C4-2B (cell line): ENCODE measurements around the gene KRTAP5-1.

Source experiments
- H3K27ac ChIP-seq: fragments of 450-650 bp; 2 replicates; pipeline ENCODE4 v1.5.1; 2017
- ZFX ChIP-seq: fragments of 450-650 bp; IDR thresholded peaks from 2 replicates; pipeline ENCODE4 v1.6.1; 2017
- TF ChIP-seq, protein P1 (sequence below): fragments of 450-650 bp; conservative IDR thresholded peaks from 2 replicates; pipeline ENCODE4 v1.5.1; 2017; ENCODE audit warnings: mild to moderate bottlenecking

Gene KRTAP5-1

DNA sequence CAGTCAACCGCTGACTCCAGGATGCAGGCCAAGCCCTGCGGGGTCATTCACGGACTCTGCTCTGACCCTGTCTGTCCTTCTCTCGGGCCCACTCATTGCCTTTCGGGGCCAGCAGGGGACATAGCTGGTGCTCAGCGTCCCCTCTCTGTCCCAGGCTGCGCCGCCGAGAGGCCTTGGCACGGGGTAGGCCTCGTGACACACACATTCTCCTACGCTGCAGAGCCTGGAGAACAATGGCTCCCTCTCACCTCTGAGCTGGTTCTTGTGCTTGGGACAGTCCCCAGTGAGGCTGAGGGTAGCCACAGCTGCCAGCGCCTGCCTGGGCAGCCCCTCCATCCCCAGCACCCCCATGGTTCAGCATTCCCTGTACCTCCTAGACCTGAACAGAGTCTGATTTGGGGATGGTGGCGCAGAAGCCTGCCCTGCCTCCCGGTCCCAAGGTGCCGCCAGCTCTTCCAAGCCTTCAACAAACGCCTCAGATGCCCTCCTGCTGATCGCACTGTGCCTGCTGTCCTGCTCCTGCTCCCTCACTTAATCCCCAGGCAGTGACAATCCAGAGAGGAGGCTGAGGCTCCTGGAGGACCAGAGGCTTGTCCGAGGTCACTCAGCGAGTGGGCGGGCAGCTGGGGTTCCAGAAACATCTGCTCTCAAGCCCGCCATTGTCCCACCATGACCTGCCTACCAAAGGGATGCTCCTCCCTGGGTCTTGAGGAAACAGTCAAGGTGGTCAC is 43.4 kb downstream of the KRTAP5-1 start:
- H3K27ac ChIP-seq: no peak overlapping the region
- no peak for TF ChIP-seq ZFX
- TF ChIP-seq, protein P1, sequence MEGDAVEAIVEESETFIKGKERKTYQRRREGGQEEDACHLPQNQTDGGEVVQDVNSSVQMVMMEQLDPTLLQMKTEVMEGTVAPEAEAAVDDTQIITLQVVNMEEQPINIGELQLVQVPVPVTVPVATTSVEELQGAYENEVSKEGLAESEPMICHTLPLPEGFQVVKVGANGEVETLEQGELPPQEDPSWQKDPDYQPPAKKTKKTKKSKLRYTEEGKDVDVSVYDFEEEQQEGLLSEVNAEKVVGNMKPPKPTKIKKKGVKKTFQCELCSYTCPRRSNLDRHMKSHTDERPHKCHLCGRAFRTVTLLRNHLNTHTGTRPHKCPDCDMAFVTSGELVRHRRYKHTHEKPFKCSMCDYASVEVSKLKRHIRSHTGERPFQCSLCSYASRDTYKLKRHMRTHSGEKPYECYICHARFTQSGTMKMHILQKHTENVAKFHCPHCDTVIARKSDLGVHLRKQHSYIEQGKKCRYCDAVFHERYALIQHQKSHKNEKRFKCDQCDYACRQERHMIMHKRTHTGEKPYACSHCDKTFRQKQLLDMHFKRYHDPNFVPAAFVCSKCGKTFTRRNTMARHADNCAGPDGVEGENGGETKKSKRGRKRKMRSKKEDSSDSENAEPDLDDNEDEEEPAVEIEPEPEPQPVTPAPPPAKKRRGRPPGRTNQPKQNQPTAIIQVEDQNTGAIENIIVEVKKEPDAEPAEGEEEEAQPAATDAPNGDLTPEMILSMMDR: no peak

DNA sequence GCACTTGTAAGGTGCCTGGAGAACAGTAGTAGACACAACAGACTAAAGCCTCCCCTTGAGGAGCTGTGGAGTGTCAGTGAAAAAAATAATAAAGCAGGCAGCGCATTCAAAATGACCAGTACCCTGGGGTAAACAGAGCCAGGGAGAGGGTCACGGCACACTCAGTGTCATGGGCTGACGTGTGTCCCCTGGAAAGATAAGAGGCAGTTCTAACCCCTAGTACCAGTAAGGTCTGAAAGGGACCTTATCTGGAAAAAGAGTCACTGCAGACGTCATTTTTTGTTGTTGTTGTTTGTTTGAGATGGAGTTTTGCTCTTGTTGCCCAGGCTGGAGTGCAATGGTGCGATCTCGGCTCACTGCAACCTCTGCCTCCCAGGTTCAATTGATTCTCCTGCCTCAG is 45.0 kb downstream of the KRTAP5-1 start:
- H3K27ac ChIP-seq: no peak overlapping the region
- TF ChIP-seq ZFX: no peak
- TF ChIP-seq, protein P1: no peak

DNA sequence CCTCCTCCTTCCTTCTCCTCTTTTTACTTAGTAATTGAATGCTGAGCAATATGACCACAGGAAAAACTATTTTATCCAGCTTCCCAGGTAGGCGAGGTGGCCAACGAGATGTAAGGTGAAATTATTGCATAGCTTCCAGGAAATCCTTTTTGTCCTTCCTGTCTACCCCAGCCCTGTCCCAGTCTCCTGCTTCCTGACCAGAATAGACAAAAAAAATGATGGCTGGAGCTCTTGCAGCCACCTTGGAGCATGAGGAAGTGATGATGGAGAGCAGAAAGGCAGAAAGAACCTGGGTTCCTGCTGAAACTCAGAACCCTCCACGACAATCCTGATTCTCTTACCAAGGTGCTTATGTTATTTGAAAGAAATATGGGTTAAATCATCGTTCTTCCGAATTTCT is 46.9 kb downstream of the KRTAP5-1 start:
- TF ChIP-seq ZFX: no peak
- no peak overlapping the region for H3K27ac ChIP-seq

DNA sequence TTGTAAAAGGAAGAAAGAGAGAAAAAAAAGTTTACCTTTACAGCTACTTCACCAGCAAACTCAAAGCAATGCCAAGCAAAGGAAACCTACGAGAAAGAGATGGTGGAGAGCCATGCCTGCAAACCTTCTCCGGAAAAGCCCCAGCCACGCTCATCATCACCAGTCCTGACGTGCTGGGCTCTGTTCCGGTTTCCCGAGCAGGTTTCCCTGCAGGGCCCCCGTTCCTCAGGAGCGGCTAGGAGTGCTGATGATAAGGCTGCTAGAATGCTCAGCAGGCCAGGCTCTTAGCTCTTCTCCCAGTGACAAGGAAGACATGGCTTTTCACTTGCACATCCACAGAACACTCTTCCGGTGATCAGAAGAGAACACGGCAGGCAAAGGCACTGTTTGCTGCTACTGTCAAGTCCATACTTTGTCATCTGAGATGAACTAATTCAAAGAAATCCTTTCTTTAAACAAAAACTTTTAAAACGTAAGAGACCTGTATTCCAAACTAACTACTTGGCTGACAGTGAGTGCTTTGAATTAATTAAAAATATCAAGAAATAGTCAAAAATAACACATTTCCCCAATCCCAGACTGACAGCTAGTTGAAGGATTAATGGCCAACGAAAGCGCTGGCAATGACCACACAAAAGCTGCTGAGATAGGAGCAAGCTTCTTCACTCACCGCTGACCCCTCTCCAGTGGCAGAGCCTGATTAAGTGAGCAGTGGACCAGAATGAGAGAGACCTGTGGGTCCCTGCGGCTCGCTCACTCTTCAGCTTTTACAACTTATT is 48.8 kb downstream of the KRTAP5-1 start:
- TF ChIP-seq, protein P1: no peak
- no peak for TF ChIP-seq ZFX
- no peak overlapping the region for H3K27ac ChIP-seq

DNA sequence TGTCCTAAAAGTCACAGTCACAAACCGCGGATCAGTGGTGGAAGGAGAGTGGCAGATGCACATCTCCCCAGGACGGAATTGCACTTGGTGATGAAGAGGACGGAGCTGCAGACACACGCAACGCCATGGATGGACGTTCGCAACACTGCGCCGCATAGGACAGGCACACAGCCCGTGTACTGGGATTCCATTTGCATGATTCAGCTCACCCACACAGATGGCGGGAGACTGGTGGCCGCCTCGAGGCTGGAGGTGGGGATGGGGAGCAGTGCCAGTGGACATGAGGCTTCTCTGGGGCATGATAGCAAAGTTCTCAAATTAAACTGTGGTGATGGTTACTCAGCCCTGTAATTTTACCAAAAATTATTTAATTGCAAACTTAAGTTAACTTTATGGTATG is 50.4 kb downstream of the KRTAP5-1 start:
- H3K27ac ChIP-seq: no peak overlapping the region
- TF ChIP-seq, protein P1: no peak
- TF ChIP-seq ZFX: no peak
